K562 (cell line): Measurements from ENCODE around the gene CDK5RAP3. TPM values are rescaled to one million over a fixed set of nuclear protein-coding genes. Genes with fewer than 3 reads are reported as not detected.

Source experiments
- ATF7 ChIP-seq: fragments of 450-650 bp; IDR thresholded peaks from 2 replicates; pipeline ENCODE4 v1.7.1; 2014; ENCODE audit warnings: mild to moderate bottlenecking, moderate library complexity
- BHLHE40 ChIP-seq: IDR thresholded peaks from 2 replicates; pipeline ENCODE4 v1.6.1; 2011; ENCODE audit warnings: low read length, improper control_type of control experiment
- DPF2 ChIP-seq: fragments of 450-650 bp; IDR thresholded peaks from 2 replicates; pipeline ENCODE4 v1.6.1; 2016
- FOXJ3 ChIP-seq: sonication (generic); formaldehyde crosslinking; IDR thresholded peaks from 2 replicates; pipeline ENCODE4 v1.4.0; 2020; ENCODE audit warnings: mild to moderate bottlenecking, missing genetic modification reagents
- JUN ChIP-seq, 2 experiments: sonication (generic) in 1 of 2; formaldehyde crosslinking in 1 of 2; IDR thresholded peaks; 2 replicates each; pipeline versions ENCODE4 v1.6.1 to v1.8.0; 2012 to 2022; ENCODE audit warnings: borderline replicate concordance in 2 of 2, mild to moderate bottlenecking in 2 of 2, improper control_type of control experiment in 1 of 2, low read depth in 1 of 2, low read length in 1 of 2, missing genetic modification reagents in 1 of 2
- L3MBTL2 ChIP-seq: fragments of 450-650 bp; IDR thresholded peaks from 2 replicates; pipeline ENCODE4 v1.6.1; 2016; ENCODE audit warnings: mild to moderate bottlenecking, moderate library complexity
- RAD21 ChIP-seq, 2 experiments: fragments of 250-450 bp in 1 of 2; fragments of 450-650 bp in 1 of 2; sonication (Bioruptor Pico) in 1 of 2; formaldehyde crosslinking in 1 of 2; IDR thresholded peaks in 1 of 2; conservative IDR thresholded peaks in 1 of 2; 2 replicates each; pipeline versions ENCODE4 v1.4.0 to v1.8.0; 2020 to 2022; ENCODE audit warnings: mild to moderate bottlenecking in 2 of 2, moderate library complexity in 1 of 2
- RAD51 ChIP-seq: fragments of 450-650 bp; IDR thresholded peaks from 2 replicates; pipeline ENCODE4 v1.7.1; 2016; ENCODE audit warnings: low read depth, mild to moderate bottlenecking, borderline replicate concordance
- RBM25 ChIP-seq: fragments of 200-400 bp; formaldehyde crosslinking; IDR thresholded peaks from 2 replicates; pipeline ENCODE4 v1.6.1; 2018; ENCODE audit warnings: low read length, low read depth, moderate library complexity; ENCODE audit not compliant: severe bottlenecking
- SMC3 ChIP-seq: conservative IDR thresholded peaks from 2 replicates; pipeline ENCODE4 v1.6.1; 2011; ENCODE audit warnings: low read depth, low read length, improper control_type of control experiment; ENCODE audit not compliant: insufficient read depth
- SPI1 ChIP-seq: IDR thresholded peaks from 2 replicates; pipeline ENCODE4 v1.6.1; 2011; ENCODE audit warnings: low read depth, low read length, control low read depth, borderline replicate concordance
- ZNF274 ChIP-seq: IDR thresholded peaks from 2 replicates; pipeline ENCODE4 v1.6.1; 2011; ENCODE audit warnings: low read depth, mild to moderate bottlenecking, low read length, moderate library complexity, borderline replicate concordance
- polyA plus RNA-seq, 8 experiments: library from polyadenylated mRNA; depleted of rRNA in 4 of 8; stranded (reverse) in 5 of 8; unstranded in 3 of 8; fragments of >200 nt; fragmentation: Nextera tagmentation in 2 of 8; fragmentation: Illumina TruSeq in 1 of 8; extraction: Ambion mirVana in 2 of 8; extraction: Trizol in 1 of 8; gene quantifications; 2 replicates each; pipeline versions ENCODE4 v1.2.1 to v1.2.3, GENCODE V29; 2011 to 2014; ENCODE audit warnings: inconsistent platforms in 1 of 8, missing spikeins in 1 of 8
- total RNA-seq, 7 experiments: library from RNA; depleted of rRNA in 6 of 7; stranded (reverse); fragments of >200 nt in 6 of 7; fragmentation: Illumina TruSeq in 2 of 7; extraction: Trizol in 2 of 7; gene quantifications; 2 replicates each; pipeline versions ENCODE4 v1.2.1 to v1.2.3, GENCODE V29; 2011 to 2021; ENCODE audit warnings: low replicate concordance in 1 of 7
- TF ChIP-seq, protein P1 (sequence below), 2 experiments: fragments of 450-650 bp; formaldehyde crosslinking in 1 of 2; IDR thresholded peaks; 2 replicates each; pipeline versions ENCODE4 v1.4.0 to v1.6.1; 2014 to 2020; ENCODE audit warnings: mild to moderate bottlenecking in 2 of 2, borderline replicate concordance in 1 of 2, low read depth in 1 of 2
- TF ChIP-seq, protein P2 (sequence below): fragments of 200-800 bp; sonication (Bioruptor generic); IDR thresholded peaks from 2 replicates; pipeline ENCODE4 v1.6.1; 2017; ENCODE audit warnings: missing genetic modification characterization, missing compliant biosample characterization
- TF ChIP-seq, protein P3 (sequence below): fragments of 250-450 bp; sonication (Bioruptor Pico); IDR thresholded peaks from 2 replicates; pipeline ENCODE4 v1.8.0; 2021; ENCODE audit warnings: borderline replicate concordance, mild to moderate bottlenecking, moderate library complexity; ENCODE audit not compliant: poor library complexity, severe bottlenecking
- TF ChIP-seq, protein P4 (sequence below): fragments of 450-650 bp; conservative IDR thresholded peaks from 2 replicates; pipeline ENCODE4 v1.6.1; 2016; ENCODE audit warnings: missing genetic modification characterization, low read depth, mild to moderate bottlenecking, missing compliant biosample characterization, moderate library complexity

Gene CDK5RAP3
- total and polyA plus RNA-seq, 9 of the 15 experiments (the other 6 are each of a cell fraction or from before 2014, with no cell fraction given) = 44.2 to 202 (median 91.5) TPM

DNA sequence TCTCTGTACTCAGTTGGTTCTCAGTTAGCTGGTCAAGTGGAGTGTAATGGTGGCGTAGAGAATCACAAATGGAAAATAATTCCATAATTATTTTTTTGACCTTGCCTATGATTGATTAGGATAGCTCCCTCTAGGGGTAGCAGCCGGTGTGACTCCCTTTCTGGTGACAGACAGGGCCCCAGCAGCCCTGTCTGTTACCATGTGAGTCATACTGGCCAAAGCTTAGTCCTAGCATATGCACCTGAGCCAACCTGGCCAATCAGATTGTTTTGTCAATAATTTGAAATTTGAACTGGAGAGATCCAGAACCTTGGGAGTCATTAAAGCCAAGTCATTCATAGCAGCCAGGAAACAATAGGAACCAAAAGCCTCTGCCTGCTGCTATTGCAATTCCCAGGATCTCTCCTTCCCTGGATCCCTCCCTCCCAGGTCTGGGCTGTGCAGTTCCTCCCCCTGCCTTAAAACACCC, 23.9 kb upstream of the CDK5RAP3 start (continued):
- TF ChIP-seq, protein P1, sequence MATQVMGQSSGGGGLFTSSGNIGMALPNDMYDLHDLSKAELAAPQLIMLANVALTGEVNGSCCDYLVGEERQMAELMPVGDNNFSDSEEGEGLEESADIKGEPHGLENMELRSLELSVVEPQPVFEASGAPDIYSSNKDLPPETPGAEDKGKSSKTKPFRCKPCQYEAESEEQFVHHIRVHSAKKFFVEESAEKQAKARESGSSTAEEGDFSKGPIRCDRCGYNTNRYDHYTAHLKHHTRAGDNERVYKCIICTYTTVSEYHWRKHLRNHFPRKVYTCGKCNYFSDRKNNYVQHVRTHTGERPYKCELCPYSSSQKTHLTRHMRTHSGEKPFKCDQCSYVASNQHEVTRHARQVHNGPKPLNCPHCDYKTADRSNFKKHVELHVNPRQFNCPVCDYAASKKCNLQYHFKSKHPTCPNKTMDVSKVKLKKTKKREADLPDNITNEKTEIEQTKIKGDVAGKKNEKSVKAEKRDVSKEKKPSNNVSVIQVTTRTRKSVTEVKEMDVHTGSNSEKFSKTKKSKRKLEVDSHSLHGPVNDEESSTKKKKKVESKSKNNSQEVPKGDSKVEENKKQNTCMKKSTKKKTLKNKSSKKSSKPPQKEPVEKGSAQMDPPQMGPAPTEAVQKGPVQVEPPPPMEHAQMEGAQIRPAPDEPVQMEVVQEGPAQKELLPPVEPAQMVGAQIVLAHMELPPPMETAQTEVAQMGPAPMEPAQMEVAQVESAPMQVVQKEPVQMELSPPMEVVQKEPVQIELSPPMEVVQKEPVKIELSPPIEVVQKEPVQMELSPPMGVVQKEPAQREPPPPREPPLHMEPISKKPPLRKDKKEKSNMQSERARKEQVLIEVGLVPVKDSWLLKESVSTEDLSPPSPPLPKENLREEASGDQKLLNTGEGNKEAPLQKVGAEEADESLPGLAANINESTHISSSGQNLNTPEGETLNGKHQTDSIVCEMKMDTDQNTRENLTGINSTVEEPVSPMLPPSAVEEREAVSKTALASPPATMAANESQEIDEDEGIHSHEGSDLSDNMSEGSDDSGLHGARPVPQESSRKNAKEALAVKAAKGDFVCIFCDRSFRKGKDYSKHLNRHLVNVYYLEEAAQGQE (IDR thresholded peaks at IDR 0.05; ENCODE audit: borderline replicate concordance) = peak; percentile 73
- TF ChIP-seq, protein P1 (CRISPR knock-in tag; IDR thresholded peaks at IDR 0.05; ENCODE audit: low read depth) = no peak
- TF ChIP-seq FOXJ3 (CRISPR knock-in tag) (no peak), ATF7 (peak; percentile 37; the same call in 1 of the 2 replicates), RBM25 (peak; percentile 39), RAD21 (CRISPR knock-in tag; conservative IDR thresholded peaks at IDR 0.05 in 1 of 2, IDR thresholded peaks at IDR 0.05 in 1 of 2) (peak in 1 of 2 experiments; percentile 44; a peak in 2 of 4 replicates), SPI1 (0 out of 2 replicates have a peak, but pooled peaks have one; percentile 28), BHLHE40 (no peak), DPF2 (peak; percentile 66), L3MBTL2 (peak; percentile 50; the same call in 1 of the 2 replicates), ZNF274 (no peak), JUN (IDR thresholded peaks at IDR 0.05; ENCODE audit: borderline replicate concordance, low read depth, low read length) (peak; percentile 71), JUN (CRISPR knock-in tag; IDR thresholded peaks at IDR 0.05; ENCODE audit: borderline replicate concordance) (no peak), RAD51 (peak; percentile 39; the same call in 1 of the 2 replicates), SMC3 (peak; percentile 45; the same call in 1 of the 2 replicates)
- TF ChIP-seq, protein P2, sequence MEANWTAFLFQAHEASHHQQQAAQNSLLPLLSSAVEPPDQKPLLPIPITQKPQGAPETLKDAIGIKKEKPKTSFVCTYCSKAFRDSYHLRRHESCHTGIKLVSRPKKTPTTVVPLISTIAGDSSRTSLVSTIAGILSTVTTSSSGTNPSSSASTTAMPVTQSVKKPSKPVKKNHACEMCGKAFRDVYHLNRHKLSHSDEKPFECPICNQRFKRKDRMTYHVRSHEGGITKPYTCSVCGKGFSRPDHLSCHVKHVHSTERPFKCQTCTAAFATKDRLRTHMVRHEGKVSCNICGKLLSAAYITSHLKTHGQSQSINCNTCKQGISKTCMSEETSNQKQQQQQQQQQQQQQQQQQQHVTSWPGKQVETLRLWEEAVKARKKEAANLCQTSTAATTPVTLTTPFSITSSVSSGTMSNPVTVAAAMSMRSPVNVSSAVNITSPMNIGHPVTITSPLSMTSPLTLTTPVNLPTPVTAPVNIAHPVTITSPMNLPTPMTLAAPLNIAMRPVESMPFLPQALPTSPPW (CRISPR knock-in tag) = peak; percentile 43
- TF ChIP-seq, protein P3, sequence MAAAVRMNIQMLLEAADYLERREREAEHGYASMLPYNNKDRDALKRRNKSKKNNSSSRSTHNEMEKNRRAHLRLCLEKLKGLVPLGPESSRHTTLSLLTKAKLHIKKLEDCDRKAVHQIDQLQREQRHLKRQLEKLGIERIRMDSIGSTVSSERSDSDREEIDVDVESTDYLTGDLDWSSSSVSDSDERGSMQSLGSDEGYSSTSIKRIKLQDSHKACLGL = no peak
- TF ChIP-seq, protein P4, sequence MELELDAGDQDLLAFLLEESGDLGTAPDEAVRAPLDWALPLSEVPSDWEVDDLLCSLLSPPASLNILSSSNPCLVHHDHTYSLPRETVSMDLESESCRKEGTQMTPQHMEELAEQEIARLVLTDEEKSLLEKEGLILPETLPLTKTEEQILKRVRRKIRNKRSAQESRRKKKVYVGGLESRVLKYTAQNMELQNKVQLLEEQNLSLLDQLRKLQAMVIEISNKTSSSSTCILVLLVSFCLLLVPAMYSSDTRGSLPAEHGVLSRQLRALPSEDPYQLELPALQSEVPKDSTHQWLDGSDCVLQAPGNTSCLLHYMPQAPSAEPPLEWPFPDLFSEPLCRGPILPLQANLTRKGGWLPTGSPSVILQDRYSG (tag) = no peak
